HG02798 (cell line): Measurements from ENCODE around the gene STX16.

Experiments used
- ATAC-seq: cut with Tn5 transposase; IDR thresholded peaks from one replicate; pipeline ENCODE4 v1.9.1; 2021; ENCODE audit warnings: mild to moderate bottlenecking; ENCODE audit not compliant: unreplicated experiment, poor library complexity

The STX16 gene

GRCh38 chr20:58617158-58617557 is 33.9 kb upstream of the STX16 start:
- ATAC-seq, result no peak

- ATAC-seq, result no peak
These were observed 32.6 kb upstream of the STX16 start for GRCh38 chr20:58618351-58619076.

- no peak for ATAC-seq
These were observed 31.8 kb upstream of the STX16 start for GRCh38 chr20:58619077-58619863.

- no peak for ATAC-seq
These were observed 31.1 kb upstream of the STX16 start for GRCh38 chr20:58619864-58620431.

- ATAC-seq, result no peak
These were observed 29.1 kb upstream of the STX16 start for GRCh38 chr20:58621906-58622548.

GRCh38 chr20:58622671-58623578 is 28.2 kb upstream of the STX16 start:
- ATAC-seq, result no peak

GRCh38 chr20:58623579-58624473 is 27.3 kb upstream of the STX16 start:
- ATAC-seq, result no peak

- ATAC-seq, result no peak
These were observed 26.4 kb upstream of the STX16 start for GRCh38 chr20:58624687-58625086.

- ATAC-seq, result no peak
These were observed 25.5 kb upstream of the STX16 start for GRCh38 chr20:58625585-58625984.

GRCh38 chr20:58626051-58626450 is 25.0 kb upstream of the STX16 start:
- no peak for ATAC-seq

GRCh38 chr20:58627212-58628072 is 23.6 kb upstream of the STX16 start:
- no peak for ATAC-seq

GRCh38 chr20:58628491-58629214 is 22.4 kb upstream of the STX16 start:
- ATAC-seq, result no peak

- ATAC-seq, result no peak
These were observed 21.9 kb upstream of the STX16 start for GRCh38 chr20:58629215-58629580.

- no peak for ATAC-seq
These were observed 21.0 kb upstream of the STX16 start for GRCh38 chr20:58630063-58630462.

GRCh38 chr20:58633161-58634053 is 17.7 kb upstream of the STX16 start:
- no peak for ATAC-seq

GRCh38 chr20:58634059-58634458 is 17.0 kb upstream of the STX16 start:
- ATAC-seq, result no peak
